Colonic mucosa (tissue), 4 donors: ENCODE data around the gene ZNF500. TPM values are rescaled to one million over a fixed set of nuclear protein-coding genes. Genes with fewer than 3 reads are reported as not detected.

ENCODE experiments used
- DNase-seq: peaks from one replicate; pipeline ENCODE4 v3.0.0-alpha.2; 2020
- H3K27ac ChIP-seq: fragments of 200-600 bp; one replicate; pipeline ENCODE4 v1.8.0; 2021
- H3K27me3 ChIP-seq: fragments of 200-600 bp; one replicate; pipeline ENCODE4 v1.8.0; 2021
- H3K36me3 ChIP-seq: fragments of 200-600 bp; one replicate; pipeline ENCODE4 v1.8.0; 2021
- H3K4me1 ChIP-seq: fragments of 200-600 bp; one replicate; pipeline ENCODE4 v1.8.0; 2021; ENCODE audit warnings: mild to moderate bottlenecking
- H3K4me3 ChIP-seq: fragments of 200-600 bp; one replicate; pipeline ENCODE4 v1.8.0; 2021
- H3K9ac ChIP-seq, 2 donors: one replicate each; pipeline ENCODE4 v1.7.0; 2013; ENCODE audit warnings: control low read depth in 2 of 2, low read depth in 2 of 2, low read length in 2 of 2
- H3K9me3 ChIP-seq: fragments of 200-600 bp; one replicate; pipeline ENCODE4 v1.8.0; 2021
- CTCF ChIP-seq: fragments of 200-600 bp; IDR thresholded peaks from one replicate; pipeline ENCODE4 v1.8.0; 2022; ENCODE audit warnings: antibody characterized with exemption, mild to moderate bottlenecking
- intact Hi-C: fragments of 100-400 bp; cut with DNase I; formaldehyde crosslinking; loops from one replicate; pipeline ENCODE4 v1.14.1; 2022
- total RNA-seq, 2 donors: library from RNA; stranded (reverse); fragmentation: NEBNext Ultra II Directional in 1 of 2; extraction: Animal tissue kit (Norgen Biotek cat#: 25700) in 1 of 2; gene quantifications; one replicate each; pipeline ENCODE4 v1.2.1, GENCODE V29; 2021
- donor health status: healthy.
- donor health status: DM: no; HTN: no; CAD: no.
- donor health status: DM: no; HTN: no; CAD: no.

Gene ZNF500
- total RNA-seq, 2 donors from 2014 or later = 12.3 to 16.1 TPM

GRCh38 chr16:4749700-4750257 lies 17.2 kb downstream of the ZNF500 start:
- intact Hi-C loops = no loop called here
- no peak overlapping the region for H3K4me3 ChIP-seq
- peaks cover 4% of the 10 kb centered on the region for H3K36me3 ChIP-seq
- no peak overlapping the region for H3K27ac ChIP-seq
- no peaks in the 10 kb centered on the region for H3K9me3 ChIP-seq
- no peak overlapping the region for H3K9ac ChIP-seq
- no peaks in the 10 kb centered on the region for H3K4me1 ChIP-seq
- no peak for DNase-seq
- no peak for TF ChIP-seq CTCF
- H3K27me3 ChIP-seq = no peaks in the 10 kb centered on the region

- Histone ChIP-seq H3K4me1 (no peaks in the 10 kb centered on the region), H3K27ac (no peak overlapping the region), H3K4me3 (no peak overlapping the region), H3K27me3 (no peaks in the 10 kb centered on the region), H3K9me3 (no peaks in the 10 kb centered on the region), H3K36me3 (peaks cover 4% of the 10 kb centered on the region), H3K9ac (no peak overlapping the region)
- intact Hi-C loops = no loop called here
- TF ChIP-seq CTCF = no peak
- no peak for DNase-seq
These were observed 18.1 kb downstream of the ZNF500 start for GRCh38 chr16:4748682-4749411.

- Histone ChIP-seq H3K4me1 (no peaks in the 10 kb centered on the region), H3K9me3 (no peaks in the 10 kb centered on the region), H3K4me3 (no peak overlapping the region), H3K27ac (no peak overlapping the region), H3K36me3 (peaks cover 4% of the 10 kb centered on the region), H3K27me3 (no peaks in the 10 kb centered on the region), H3K9ac (no peak overlapping the region)
- no peak for DNase-seq
- intact Hi-C loops = no loop called here
- no peak for TF ChIP-seq CTCF
These were observed 18.9 kb downstream of the ZNF500 start for GRCh38 chr16:4747906-4748681.

GRCh38 chr16:4746991-4747574 lies 19.9 kb downstream of the ZNF500 start:
- H3K4me1 ChIP-seq = no peaks in the 10 kb centered on the region
- H3K36me3 ChIP-seq = peaks cover 4% of the 10 kb centered on the region
- no peak for DNase-seq
- H3K4me3 ChIP-seq = no peak overlapping the region
- no peak overlapping the region for H3K27ac ChIP-seq
- intact Hi-C loops = no loop called here
- peak overlapping the region in 1 of 2 donors; percentile 43 for H3K9ac ChIP-seq
- TF ChIP-seq CTCF = no peak
- H3K9me3 ChIP-seq = no peaks in the 10 kb centered on the region
- no peaks in the 10 kb centered on the region for H3K27me3 ChIP-seq

GRCh38 chr16:4746215-4746614 lies 20.7 kb downstream of the ZNF500 start:
- intact Hi-C loops = no loop called here
- no peaks in the 10 kb centered on the region for H3K4me1 ChIP-seq
- no peaks in the 10 kb centered on the region for H3K27me3 ChIP-seq
- no peak overlapping the region for H3K27ac ChIP-seq
- TF ChIP-seq CTCF = no peak
- H3K9ac ChIP-seq = no peak overlapping the region
- no peak for DNase-seq
- H3K36me3 ChIP-seq = peaks cover 4% of the 10 kb centered on the region
- no peaks in the 10 kb centered on the region for H3K9me3 ChIP-seq
- H3K4me3 ChIP-seq = no peak overlapping the region
